Thoracic aorta (tissue), 2 donors: ENCODE measurements around the gene MIPOL1. TPM values are rescaled to one million over a fixed set of nuclear protein-coding genes. Genes with fewer than 3 reads are reported as not detected.
A peak's percentile ranks its signal among the peaks of the same experiment; 100 is the strongest.

ENCODE experiments used
- ATAC-seq: fragments of 150-250 bp; one replicate; pipeline ENCODE4 v1.8.0; 2017; ENCODE audit warnings: low read depth; ENCODE audit not compliant: insufficient number of reproducible peaks, low FRiP score
- DNase-seq: peaks from one replicate; pipeline ENCODE4 v3.0.0-alpha.2; 2020; ENCODE audit warnings: low spot score
- H3K27ac ChIP-seq, 2 donors: fragments of 200-600 bp; sonication (generic); 1 replicate in 1 of 2; 2 replicates in 1 of 2; pipeline ENCODE4 v1.5.1; 2016; ENCODE audit warnings: mild to moderate bottlenecking in 2 of 2, moderate library complexity in 2 of 2
- H3K27me3 ChIP-seq: fragments of 200-600 bp; sonication (generic); replicated peaks from 2 replicates; pipeline ENCODE4 v1.6.0; 2016; ENCODE audit warnings: mild to moderate bottlenecking; ENCODE audit not compliant: insufficient read depth
- H3K36me3 ChIP-seq: fragments of 200-600 bp; sonication (generic); one replicate; pipeline ENCODE4 v1.5.1; 2016
- H3K4me1 ChIP-seq, 2 donors: fragments of 200-600 bp; sonication (generic); 1 replicate in 1 of 2; 2 replicates in 1 of 2; pipeline versions ENCODE4 v1.5.1 to v1.6.0; 2016; ENCODE audit warnings: low read depth in 2 of 2, mild to moderate bottlenecking in 1 of 2; ENCODE audit not compliant: control insufficient read depth in 1 of 2
- H3K4me3 ChIP-seq: fragments of 200-600 bp; sonication (generic); 2 replicates; pipeline ENCODE4 v1.5.1; 2016; ENCODE audit warnings: mild to moderate bottlenecking
- H3K9me3 ChIP-seq: fragments of 200-600 bp; sonication (generic); 2 replicates; pipeline ENCODE4 v1.5.1; 2016
- CTCF ChIP-seq: fragments of 200-600 bp; sonication (generic); IDR thresholded peaks from one replicate; pipeline ENCODE4 v1.5.1; 2019; ENCODE audit warnings: antibody characterized with exemption
- total RNA-seq, 2 donors: library from RNA; depleted of rRNA; stranded (reverse); fragments of >200 nt; gene quantifications; one replicate each; pipeline versions ENCODE4 v1.1.0 to v1.2.3, GENCODE V29; 2016

MIPOL1 gene
- total RNA-seq, 2 donors from 2014 or later = 13.1 to 16.8 TPM

- ATAC-seq (no peak), DNase-seq (no peak)
- Histone ChIP-seq H3K27ac (no peak overlapping the region), H3K36me3 (no peaks in the 10 kb centered on the region), H3K9me3 (no peaks in the 10 kb centered on the region), H3K4me3 (no peak overlapping the region), H3K27me3 (no peaks in the 10 kb centered on the region), H3K4me1 (no peaks in the 10 kb centered on the region)
- TF ChIP-seq CTCF = no peak
These were observed 361.0 kb downstream of the MIPOL1 start for GRCh38 chr14:37558740-37559139.

DNA sequence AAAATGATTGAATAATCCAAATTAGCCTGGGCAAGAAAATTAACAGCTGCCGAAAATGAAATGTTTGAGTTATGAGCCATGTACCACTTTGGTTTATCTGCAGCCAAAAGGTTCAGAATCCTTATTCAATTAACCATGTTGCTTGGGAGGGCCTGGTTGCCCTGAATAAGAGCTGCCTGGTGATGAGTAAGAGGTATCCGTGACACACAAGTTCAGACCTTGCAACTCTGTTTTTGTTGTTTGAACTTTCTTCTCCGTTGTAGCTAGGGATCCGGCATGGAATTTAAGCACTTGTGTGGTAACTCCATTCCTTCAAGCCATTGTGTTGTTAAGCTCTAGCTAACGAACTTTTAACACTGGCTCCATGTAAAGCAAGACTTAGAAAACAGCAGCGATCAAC is 361.6 kb downstream of the MIPOL1 start:
- no peak overlapping the region for H3K27ac ChIP-seq
- DNase-seq (no peak), ATAC-seq (no peak)
- no peaks in the 10 kb centered on the region for H3K9me3 ChIP-seq
- no peaks in the 10 kb centered on the region for H3K36me3 ChIP-seq
- no peaks in the 10 kb centered on the region for H3K4me1 ChIP-seq
- no peak overlapping the region for H3K4me3 ChIP-seq
- no peaks in the 10 kb centered on the region for H3K27me3 ChIP-seq
- no peak for TF ChIP-seq CTCF

DNA sequence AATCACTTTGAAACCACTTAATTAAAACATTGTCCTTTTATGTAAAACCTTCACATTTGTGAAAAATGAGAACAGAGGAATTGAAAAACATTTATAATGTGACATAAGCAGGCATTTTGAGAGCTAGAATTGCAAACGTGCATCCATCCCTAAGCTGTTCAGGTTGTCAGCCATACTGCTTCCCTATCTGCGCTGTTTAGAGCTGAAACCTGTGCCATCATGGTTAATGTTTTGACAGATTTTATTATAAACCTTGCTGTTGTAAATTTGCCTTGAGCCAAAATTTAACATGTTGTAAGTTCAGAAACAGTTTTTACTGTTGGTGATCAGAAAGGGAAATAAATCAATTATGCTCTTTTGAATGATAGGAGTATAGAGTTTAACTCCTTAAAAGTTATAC is 365.5 kb downstream of the MIPOL1 start:
- no peak for DNase-seq
- Histone ChIP-seq H3K9me3 (no peaks in the 10 kb centered on the region), H3K27me3 (no peaks in the 10 kb centered on the region), H3K4me1 (peaks cover 6 to 16% of the 10 kb centered on the region in 2 donors), H3K27ac (no peak overlapping the region), H3K4me3 (no peak overlapping the region), H3K36me3 (no peaks in the 10 kb centered on the region)
- no peak for ATAC-seq
- TF ChIP-seq CTCF = no peak

DNA sequence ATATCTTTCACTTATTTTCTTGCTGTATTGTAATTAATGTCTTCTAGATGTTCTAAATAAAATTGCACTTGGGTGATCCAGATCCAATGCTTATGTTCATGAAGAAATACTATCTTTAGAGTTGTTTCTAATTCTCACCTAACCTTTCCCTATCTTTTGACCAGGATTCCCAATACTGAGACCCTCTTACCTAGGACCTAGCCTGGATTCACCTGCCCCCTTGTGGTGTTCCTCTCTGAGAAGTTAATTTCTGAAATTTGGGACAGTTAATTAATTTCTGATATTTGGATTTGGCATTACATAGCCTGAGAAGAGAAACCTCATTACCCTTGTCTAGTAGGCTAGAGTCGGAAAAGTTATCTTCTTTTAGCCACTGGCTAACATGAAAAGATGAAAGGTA is 367.8 kb downstream of the MIPOL1 start:
- no peak for ATAC-seq
- TF ChIP-seq CTCF = no peak
- no peaks in the 10 kb centered on the region for H3K27me3 ChIP-seq
- peaks cover 6 to 16% of the 10 kb centered on the region in 2 donors for H3K4me1 ChIP-seq
- H3K27ac ChIP-seq = no peak overlapping the region
- H3K36me3 ChIP-seq = no peaks in the 10 kb centered on the region
- DNase-seq = no peak
- no peak overlapping the region for H3K4me3 ChIP-seq
- no peaks in the 10 kb centered on the region for H3K9me3 ChIP-seq

DNA sequence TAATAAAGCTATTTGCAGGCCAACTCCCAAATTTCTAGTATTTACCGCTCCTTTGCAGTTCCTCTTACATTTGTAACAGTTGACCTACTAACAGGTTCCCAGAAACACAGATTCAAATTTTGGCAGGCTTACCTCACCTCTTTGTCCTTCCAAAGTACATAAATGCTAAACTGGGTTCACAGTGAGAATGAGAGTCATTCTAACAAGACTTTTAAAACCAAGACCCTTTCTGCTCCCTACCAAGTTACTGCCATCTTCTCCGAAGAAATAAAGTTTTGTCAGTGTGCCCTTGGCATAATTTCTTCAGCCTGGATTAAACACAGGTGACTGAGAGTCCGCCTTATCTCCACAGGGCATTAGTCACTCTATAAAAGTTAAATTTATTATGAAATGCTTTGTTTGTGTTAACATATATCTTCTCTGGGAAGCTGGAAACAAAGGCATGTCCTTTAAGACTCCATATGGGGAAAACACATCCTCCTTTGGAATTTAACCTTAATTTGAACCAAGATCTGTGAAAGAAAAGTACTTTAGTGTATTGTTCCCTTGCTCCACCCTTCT is 369.2 kb downstream of the MIPOL1 start:
- Histone ChIP-seq H3K9me3 (no peaks in the 10 kb centered on the region), H3K4me3 (no peak overlapping the region), H3K27ac (peak overlapping the region in 1 of 2 donors; percentile 54), H3K36me3 (no peaks in the 10 kb centered on the region), H3K27me3 (no peaks in the 10 kb centered on the region), H3K4me1 (peaks cover 6 to 16% of the 10 kb centered on the region in 2 donors)
- DNase-seq = no peak
- TF ChIP-seq CTCF = no peak
- no peak for ATAC-seq
